Bone marrow (tissue), 2 donors: ENCODE results near the gene DIPK1B.
"Not testable (repeated sequence)": the region's sequence is repeated elsewhere in the genome, so short reads cannot be mapped to it uniquely, and the experiment has no call there.

ENCODE experiments used
- DNase-seq, 2 donors: peaks; one replicate each; lab custom pipeline; 2025; lab: John Stamatoyannopoulos, UW

DIPK1B gene

GRCh38 chr9:136698635-136699246, 13.6 kb upstream of the DIPK1B start:
- no peak for DNase-seq

- no peak for DNase-seq
Measured at GRCh38 chr9:136700304-136700703, 12.1 kb upstream of the DIPK1B start.

GRCh38 chr9:136700959-136701667, 11.3 kb upstream of the DIPK1B start:
- peak in 1 of 2 donors; percentile 73 for DNase-seq

GRCh38 chr9:136701668-136702053, 10.7 kb upstream of the DIPK1B start:
- no peak for DNase-seq

GRCh38 chr9:136703276-136703860, 9.0 kb upstream of the DIPK1B start:
- DNase-seq = peak in 1 of 2 donors; percentile 86

GRCh38 chr9:136704741-136705140, 7.6 kb upstream of the DIPK1B start:
- DNase-seq = not testable (repeated sequence)

- peak in 1 of 2 donors; percentile 63 for DNase-seq
Measured at GRCh38 chr9:136705564-136705963, 6.8 kb upstream of the DIPK1B start.

- no peak for DNase-seq
Measured at GRCh38 chr9:136707011-136707410, 5.4 kb upstream of the DIPK1B start.

GRCh38 chr9:136707849-136708517, 4.4 kb upstream of the DIPK1B start:
- no peak for DNase-seq

- no peak for DNase-seq
Measured at GRCh38 chr9:136709454-136710109, 2.8 kb upstream of the DIPK1B start.

- DNase-seq = no peak
Measured at GRCh38 chr9:136710543-136710942, 1.8 kb upstream of the DIPK1B start.

- not testable (repeated sequence) for DNase-seq
Measured at GRCh38 chr9:136711219-136711648, 1.1 kb upstream of the DIPK1B start.

- DNase-seq = no peak
Measured at GRCh38 chr9:136712690-136713544, 545 bp downstream of the DIPK1B start.

- no peak for DNase-seq
Measured at GRCh38 chr9:136713550-136713949, 1.2 kb downstream of the DIPK1B start.

GRCh38 chr9:136714096-136714892, 1.9 kb downstream of the DIPK1B start:
- peak in 1 of 2 donors; percentile 83 for DNase-seq

GRCh38 chr9:136714893-136715274, 2.5 kb downstream of the DIPK1B start:
- DNase-seq = no peak

GRCh38 chr9:136717399-136717798, 5.0 kb downstream of the DIPK1B start:
- no peak for DNase-seq

GRCh38 chr9:136718345-136719194, 6.2 kb downstream of the DIPK1B start:
- DNase-seq = no peak

GRCh38 chr9:136719195-136719880, 7.0 kb downstream of the DIPK1B start:
- peak in 1 of 2 donors; percentile 41 for DNase-seq
